Astrocyte (in vitro differentiated cells and primary cell): ENCODE measurements around the gene CAMKMT. TPM values are rescaled to one million over a fixed set of nuclear protein-coding genes. Genes with fewer than 3 reads are reported as not detected.

Source experiments
- DNase-seq: peaks from one replicate; pipeline ENCODE4 v3.0.0-alpha.2; 2010; ENCODE audit warnings: low read depth
- FAIRE-seq: peaks from 2 replicates; lab custom pipeline; 2011; peaks lifted over from hg19 to GRCh38; lab: Jason Lieb, UNC
- H2AFZ ChIP-seq: 2 replicates; pipeline ENCODE4 v1.6.0; 2012; ENCODE audit warnings: low read depth, low read length, inconsistent platforms
- H3K27ac ChIP-seq: 2 replicates; pipeline ENCODE4 v1.5.1; 2011; ENCODE audit warnings: low read depth, low read length, inconsistent platforms
- H3K27me3 ChIP-seq: 2 replicates; pipeline ENCODE4 v1.6.0; 2011; ENCODE audit warnings: low read length, inconsistent platforms; ENCODE audit not compliant: insufficient read depth
- H3K36me3 ChIP-seq: 2 replicates; pipeline ENCODE4 v1.5.1; 2011; ENCODE audit warnings: low read length, inconsistent platforms; ENCODE audit not compliant: insufficient read depth
- H3K4me1 ChIP-seq: 2 replicates; pipeline ENCODE4 v1.5.1; 2011; ENCODE audit warnings: low read length, inconsistent platforms; ENCODE audit not compliant: insufficient read depth
- H3K4me2 ChIP-seq: 2 replicates; pipeline ENCODE4 v1.6.0; 2012; ENCODE audit warnings: low read length, inconsistent platforms
- H3K4me3 ChIP-seq: 2 replicates; pipeline ENCODE4 v1.5.1; 2011; ENCODE audit warnings: low read depth, mild to moderate bottlenecking, low read length, inconsistent platforms; ENCODE audit not compliant: insufficient read depth
- H3K79me2 ChIP-seq: 2 replicates; pipeline ENCODE4 v1.6.0; 2012; ENCODE audit warnings: mild to moderate bottlenecking, low read length, inconsistent platforms; ENCODE audit not compliant: insufficient read depth
- H3K9ac ChIP-seq: 2 replicates; pipeline ENCODE4 v1.6.0; 2012; ENCODE audit warnings: mild to moderate bottlenecking, low read length, inconsistent platforms
- H3K9me3 ChIP-seq: 2 replicates; pipeline ENCODE4 v1.5.1; 2012; ENCODE audit warnings: low read depth, mild to moderate bottlenecking, low read length, inconsistent platforms; ENCODE audit not compliant: insufficient read depth
- H4K20me1 ChIP-seq: 2 replicates; pipeline ENCODE4 v1.6.0; 2012; ENCODE audit warnings: low read length, inconsistent platforms; ENCODE audit not compliant: insufficient read depth
- H3K27ac Mint-ChIP-seq: one replicate; pipeline ENCODE4 v1.8.0; 2021; ENCODE audit warnings: mild to moderate bottlenecking, mixed read lengths; ENCODE audit not compliant: unreplicated experiment
- H3K27me3 Mint-ChIP-seq: one replicate; pipeline ENCODE4 v1.8.0; 2021; ENCODE audit warnings: low read depth, mixed read lengths; ENCODE audit not compliant: unreplicated experiment
- H3K36me3 Mint-ChIP-seq: one replicate; pipeline ENCODE4 v1.8.0; 2021; ENCODE audit warnings: low read depth, mixed read lengths; ENCODE audit not compliant: unreplicated experiment
- H3K4me1 Mint-ChIP-seq: one replicate; pipeline ENCODE4 v1.8.0; 2021; ENCODE audit warnings: low read depth, mixed read lengths; ENCODE audit not compliant: unreplicated experiment
- H3K4me3 Mint-ChIP-seq: one replicate; pipeline ENCODE4 v1.8.0; 2021; ENCODE audit warnings: mild to moderate bottlenecking, moderate library complexity, mixed read lengths; ENCODE audit not compliant: unreplicated experiment
- H3K9me3 Mint-ChIP-seq: one replicate; pipeline ENCODE4 v1.8.0; 2021; ENCODE audit warnings: mild to moderate bottlenecking, mixed read lengths; ENCODE audit not compliant: unreplicated experiment
- CTCF ChIP-seq: IDR thresholded peaks from 2 replicates; pipeline ENCODE4 v1.5.1; 2011; ENCODE audit warnings: low read depth, mild to moderate bottlenecking, inconsistent platforms, low read length, moderate library complexity; ENCODE audit not compliant: insufficient read depth
- EZH2 ChIP-seq: IDR thresholded peaks from 2 replicates; pipeline ENCODE4 v1.6.1; 2012; ENCODE audit warnings: mild to moderate bottlenecking, low read length, inconsistent platforms; ENCODE audit not compliant: insufficient read depth
- total RNA-seq: library from RNA; stranded (reverse); gene quantifications from 2 replicates; pipeline ENCODE4 v1.2.1, GENCODE V29; 2021

The CAMKMT gene
- total RNA-seq, 1 donor from 2014 or later = 9.3 TPM

DNA sequence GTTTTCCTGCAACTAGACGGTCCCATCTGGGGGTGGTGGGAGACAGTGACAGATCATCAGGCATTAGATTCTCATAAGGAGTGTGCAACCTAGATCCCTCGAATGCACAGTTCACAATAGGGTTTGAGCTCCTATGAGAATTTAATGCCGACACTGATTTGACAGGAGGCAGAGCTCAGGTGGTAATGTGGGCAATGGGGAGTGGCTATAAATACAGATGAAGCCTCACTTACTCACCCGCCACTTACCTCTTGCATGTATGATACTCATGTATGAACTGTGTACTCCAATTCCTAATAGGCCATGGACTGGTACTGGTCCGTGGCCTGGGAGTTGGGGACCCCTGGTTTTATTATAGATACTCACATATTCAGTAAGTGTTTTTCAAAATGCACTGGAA, 457.3 kb downstream of the CAMKMT start:
- FAIRE-seq = no peak
- Mint-ChIP-seq H3K27ac (no peak overlapping the region), H3K9me3 (peaks cover 3% of the 10 kb centered on the region), H3K36me3 (no peaks in the 10 kb centered on the region), H3K27me3 (peaks cover 14% of the 10 kb centered on the region), H3K4me3 (no peak overlapping the region), H3K4me1 (peaks cover 3% of the 10 kb centered on the region)
- no peak for DNase-seq
- no peaks in the 10 kb centered on the region for H3K4me1 ChIP-seq
- H4K20me1 ChIP-seq = no peaks in the 10 kb centered on the region
- TF ChIP-seq CTCF (no peak), EZH2 (no peak)
- H3K36me3 ChIP-seq = no peaks in the 10 kb centered on the region
- no peak overlapping the region for H3K4me2 ChIP-seq
- H3K4me3 ChIP-seq = no peak overlapping the region
- H2AFZ ChIP-seq = no peak overlapping the region
- H3K9me3 ChIP-seq = no peaks in the 10 kb centered on the region
- H3K27ac ChIP-seq = no peak overlapping the region
- H3K9ac ChIP-seq = no peak overlapping the region
- peaks cover 11% of the 10 kb centered on the region for H3K27me3 ChIP-seq
- H3K79me2 ChIP-seq = no peaks in the 10 kb centered on the region

- Histone ChIP-seq H3K9me3 (no peaks in the 10 kb centered on the region), H4K20me1 (no peaks in the 10 kb centered on the region), H3K27ac (no peak overlapping the region), H3K27me3 (peaks cover 11% of the 10 kb centered on the region), H2AFZ (no peak overlapping the region), H3K36me3 (no peaks in the 10 kb centered on the region), H3K4me1 (no peaks in the 10 kb centered on the region), H3K9ac (no peak overlapping the region), H3K79me2 (no peaks in the 10 kb centered on the region), H3K4me3 (no peak overlapping the region), H3K4me2 (no peak overlapping the region)
- Mint-ChIP-seq H3K27me3 (peaks cover 13% of the 10 kb centered on the region), H3K4me3 (no peak overlapping the region), H3K4me1 (peaks cover 3% of the 10 kb centered on the region), H3K27ac (no peak overlapping the region), H3K9me3 (no peaks in the 10 kb centered on the region), H3K36me3 (no peaks in the 10 kb centered on the region)
- FAIRE-seq = no peak
- no peak for DNase-seq
- no peak for TF ChIP-seq CTCF
- TF ChIP-seq EZH2 = no peak
These were observed 459.8 kb downstream of the CAMKMT start for GRCh38 chr2:44821500-44821899.

GRCh38 chr2:44822174-44822573, 460.4 kb downstream of the CAMKMT start:
- Histone ChIP-seq H3K4me3 (no peak overlapping the region), H3K27ac (no peak overlapping the region), H3K79me2 (no peaks in the 10 kb centered on the region), H3K9me3 (no peaks in the 10 kb centered on the region), H3K27me3 (peaks cover 11% of the 10 kb centered on the region), H3K36me3 (no peaks in the 10 kb centered on the region), H3K4me1 (no peaks in the 10 kb centered on the region), H3K4me2 (no peak overlapping the region), H3K9ac (no peak overlapping the region), H2AFZ (no peak overlapping the region), H4K20me1 (no peaks in the 10 kb centered on the region)
- Mint-ChIP-seq H3K27me3 (peaks cover 13% of the 10 kb centered on the region), H3K36me3 (no peaks in the 10 kb centered on the region), H3K27ac (no peak overlapping the region), H3K9me3 (no peaks in the 10 kb centered on the region), H3K4me3 (no peak overlapping the region), H3K4me1 (peaks cover 3% of the 10 kb centered on the region)
- DNase-seq (no peak), FAIRE-seq (no peak)
- TF ChIP-seq CTCF (no peak), EZH2 (no peak)

Other genes with a start within 250 kb of the CAMKMT start
- 39.3 and 39.4 TPM in 2 replicates for gene PPM1B, start 193.1 kb upstream of the CAMKMT start, total RNA-seq
- gene SLC3A1, start 86.5 kb upstream of the CAMKMT start, total RNA-seq = 0.20 TPM in 1 of 2 replicates, not detected in the other
- 46.2 and 50.6 TPM in 2 replicates for gene PREPL, start 453 bp upstream of the CAMKMT start, total RNA-seq